ENCODE results near the gene NOL12. TPM values are rescaled to one million over a fixed set of nuclear protein-coding genes. Genes with fewer than 3 reads are reported as not detected.

NOL12 gene
- polyA plus RNA-seq, 2 of the 4 experiments (the other 2 are of a cell fraction), result 23.0 to 37.3 TPM

- TF ChIP-seq TFCP2L1 (CRISPR knock-in tag; IDR thresholded peaks at IDR 0.05) (no peak), PHF8 (IDR thresholded peaks at IDR 0.05; ENCODE audit: borderline replicate concordance, low read depth) (no peak), RARB (CRISPR knock-in tag; IDR thresholded peaks at IDR 0.05) (no peak), EP300 (IDR thresholded peaks at IDR 0.05) (no peak), CHD2 (IDR thresholded peaks at IDR 0.05; ENCODE audit: low read length, partially characterized antibody) (no peak), TP53 (CRISPR knock-in tag; IDR thresholded peaks at IDR 0.05) (no peak), HMGXB4 (CRISPR knock-in tag; IDR thresholded peaks at IDR 0.05; ENCODE audit: borderline replicate concordance) (no peak), HEYL (CRISPR knock-in tag; IDR thresholded peaks at IDR 0.05) (no peak), MAZ (IDR thresholded peaks at IDR 0.05; ENCODE audit: borderline replicate concordance, low read depth, low read length) (no peak), MAX (IDR thresholded peaks at IDR 0.05) (no peak), POLR2AphosphoS2 (conservative IDR thresholded peaks at IDR 0.05; ENCODE audit: low read length) (no peak), CTCF (IDR thresholded peaks at IDR 0.05) (no peak), CEBPB (IDR thresholded peaks at IDR 0.05) (no peak), HOXB13 (CRISPR knock-in tag; IDR thresholded peaks at IDR 0.05; ENCODE audit: low read depth) (no peak), HDAC2 (IDR thresholded peaks at IDR 0.05) (no peak), ESRRA (IDR thresholded peaks at IDR 0.05; ENCODE audit: borderline replicate concordance, low read length) (no peak), EHMT2 (IDR thresholded peaks at IDR 0.05; ENCODE audit: low read depth) (no peak), E2F6 (IDR thresholded peaks at IDR 0.05; ENCODE audit: borderline replicate concordance, low read depth) (no peak), POLR2A (IDR thresholded peaks at IDR 0.05; ENCODE audit: low read length) (no peak)
- WGBS (ENCODE audit: missing lambda C conversion rate), result 95% methylated on average over 12 of the region's 24 CpGs
- CTCF ChIA-PET, result interaction anchor here (0.6 to 5.3 kb wide), 3 partner anchors 16 to 31 kb away, joined by 3 to 17 read pairs (median 3); no protein-coding TSS in a partner anchor
- FAIRE-seq (no peak), DNase-seq (ENCODE audit: low read depth in 1 of 2, low spot score in 1 of 2) (no peak), ATAC-seq (no peak)
- Histone ChIP-seq H3K9me3 (no peaks in the 10 kb centered on the region), H3K4me2 (no peak overlapping the region), H3K27ac (no peak overlapping the region), H3K4me3 (no peak overlapping the region), H3K4me1 (no peaks in the 10 kb centered on the region; the same call in 2 of the 3 replicates)
- POLR2A ChIA-PET, result no interaction called here
These were observed 20.7 kb upstream of the NOL12 start for GRCh38 chr22:37665487-37665886.

GRCh38 chr22:37669586-37669985, 16.6 kb upstream of the NOL12 start:
- WGBS (ENCODE audit: missing lambda C conversion rate), result 71% methylated on average over 5 of the region's 6 CpGs
- no peak for FAIRE-seq
- ChIA-PET CTCF (interaction anchor here (0.6 to 15.2 kb wide), 5 partner anchors 9 to 125 kb away, joined by 3 to 152 read pairs (median 4); partner anchors contain the start of gene PDXP), POLR2A (no interaction called here)
- H3K9me3 ChIP-seq, result no peaks in the 10 kb centered on the region
- H3K27ac ChIP-seq, result no peak overlapping the region
- no peak overlapping the region for H3K4me3 ChIP-seq
- H3K4me1 ChIP-seq, result peaks cover 2% of the 10 kb centered on the region; the same call in 1 of the 3 replicates
- no peak overlapping the region for H3K4me2 ChIP-seq
- DNase-seq (ENCODE audit: low read depth in 1 of 2, low spot score in 1 of 2), result no peak
- no peak for ATAC-seq
- TF ChIP-seq ZNF302 (CRISPR knock-in tag; IDR thresholded peaks at IDR 0.05) (no peak), GATA3 (IDR thresholded peaks at IDR 0.05; ENCODE audit: borderline replicate concordance) (no peak), EHMT2 (IDR thresholded peaks at IDR 0.05; ENCODE audit: low read depth) (no peak), CTCF (IDR thresholded peaks at IDR 0.05) (no peak), ZFP36 (IDR thresholded peaks at IDR 0.05; ENCODE audit: borderline replicate concordance, partially characterized antibody) (no peak), TFCP2L1 (CRISPR knock-in tag; IDR thresholded peaks at IDR 0.05) (no peak), REST (IDR thresholded peaks at IDR 0.05) (no peak), HES2 (IDR thresholded peaks at IDR 0.05) (no peak), BCL3 (IDR thresholded peaks at IDR 0.05) (no peak), CHD2 (IDR thresholded peaks at IDR 0.05; ENCODE audit: low read length, partially characterized antibody) (no peak)
